ENCODE results near the gene HOMER3. TPM values are rescaled to one million over a fixed set of nuclear protein-coding genes. Genes with fewer than 3 reads are reported as not detected.

Gene HOMER3
- total and polyA plus RNA-seq, 12 donors, result 13.9 to 130 (median 34.8) TPM

DNA sequence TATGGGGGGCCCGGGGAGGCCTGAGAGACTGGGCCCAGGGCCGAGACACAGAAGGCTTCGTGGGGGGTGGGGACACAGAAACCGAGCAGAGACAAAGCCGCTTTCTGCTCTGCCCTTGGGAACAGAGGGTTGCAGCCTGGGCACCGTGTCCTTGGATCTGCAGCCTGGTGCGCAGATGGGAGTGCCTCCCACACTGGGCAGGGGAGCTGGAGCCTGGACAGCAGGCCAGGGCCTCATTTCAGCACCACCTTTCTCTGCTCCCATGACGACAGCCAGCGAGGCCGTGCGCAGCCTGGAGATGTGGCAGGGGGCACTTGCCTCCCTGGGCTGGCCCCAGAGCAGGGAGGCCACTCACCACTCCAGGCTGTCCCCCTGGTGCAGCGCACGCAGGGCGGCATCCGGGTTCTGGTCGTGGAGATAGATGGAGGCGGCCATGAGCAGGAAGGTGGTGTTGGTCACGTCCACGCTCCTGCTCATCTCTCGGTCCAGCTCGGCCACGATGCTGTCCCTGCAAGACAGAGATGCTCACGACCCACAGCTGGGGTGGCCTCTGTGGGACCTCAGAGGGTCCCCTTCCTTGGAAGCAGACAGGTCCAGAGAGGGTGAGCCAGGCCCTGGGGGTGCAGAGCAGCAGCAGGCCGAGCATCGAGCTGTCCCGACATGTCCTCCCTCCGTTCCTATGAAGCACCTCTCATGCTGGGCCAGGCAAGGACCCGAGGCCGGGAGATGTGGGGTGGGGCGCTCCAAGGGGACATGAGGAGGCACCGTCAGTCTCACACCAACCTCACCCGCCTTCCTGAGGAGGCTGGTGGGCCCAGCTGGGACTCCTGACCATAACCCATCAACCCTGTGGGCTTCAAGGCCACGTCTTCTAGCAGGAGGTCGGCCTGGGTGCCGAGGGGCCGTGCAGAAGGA, 34.2 kb downstream of the HOMER3 start:
- WGBS, 4 donors, result 66 to 86% (median 68%) methylated on average over 7 to 36 of the region's 36 CpGs
- DNase-seq, result peak; percentile 68 to 90 (median 85)
- peaks cover 18 to 19% of the 10 kb centered on the region in 2 donors for H3K4me1 ChIP-seq (replicated peaks in 1 of 2)
- no peaks in the 10 kb centered on the region for H3K27me3 ChIP-seq
- TF ChIP-seq, protein P1, sequence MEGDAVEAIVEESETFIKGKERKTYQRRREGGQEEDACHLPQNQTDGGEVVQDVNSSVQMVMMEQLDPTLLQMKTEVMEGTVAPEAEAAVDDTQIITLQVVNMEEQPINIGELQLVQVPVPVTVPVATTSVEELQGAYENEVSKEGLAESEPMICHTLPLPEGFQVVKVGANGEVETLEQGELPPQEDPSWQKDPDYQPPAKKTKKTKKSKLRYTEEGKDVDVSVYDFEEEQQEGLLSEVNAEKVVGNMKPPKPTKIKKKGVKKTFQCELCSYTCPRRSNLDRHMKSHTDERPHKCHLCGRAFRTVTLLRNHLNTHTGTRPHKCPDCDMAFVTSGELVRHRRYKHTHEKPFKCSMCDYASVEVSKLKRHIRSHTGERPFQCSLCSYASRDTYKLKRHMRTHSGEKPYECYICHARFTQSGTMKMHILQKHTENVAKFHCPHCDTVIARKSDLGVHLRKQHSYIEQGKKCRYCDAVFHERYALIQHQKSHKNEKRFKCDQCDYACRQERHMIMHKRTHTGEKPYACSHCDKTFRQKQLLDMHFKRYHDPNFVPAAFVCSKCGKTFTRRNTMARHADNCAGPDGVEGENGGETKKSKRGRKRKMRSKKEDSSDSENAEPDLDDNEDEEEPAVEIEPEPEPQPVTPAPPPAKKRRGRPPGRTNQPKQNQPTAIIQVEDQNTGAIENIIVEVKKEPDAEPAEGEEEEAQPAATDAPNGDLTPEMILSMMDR (IDR thresholded peaks at IDR 0.05), result no peak
- TF ChIP-seq POLR2A (IDR thresholded peaks at IDR 0.05), result no peak
- H3K36me3 ChIP-seq (replicated peaks in 1 of 2), result peaks cover 0 to 56% of the 10 kb centered on the region in 2 donors
- intact Hi-C loops (cut with DNase I), result no loop called here
- no peaks in the 10 kb centered on the region for H3K9me3 ChIP-seq (replicated peaks in 1 of 3)
- no peak overlapping the region for H3K4me3 ChIP-seq
- H3K27ac ChIP-seq, result peak overlapping the region in 3 of 5 donors; percentile 4 to 74 (median 73)

DNA sequence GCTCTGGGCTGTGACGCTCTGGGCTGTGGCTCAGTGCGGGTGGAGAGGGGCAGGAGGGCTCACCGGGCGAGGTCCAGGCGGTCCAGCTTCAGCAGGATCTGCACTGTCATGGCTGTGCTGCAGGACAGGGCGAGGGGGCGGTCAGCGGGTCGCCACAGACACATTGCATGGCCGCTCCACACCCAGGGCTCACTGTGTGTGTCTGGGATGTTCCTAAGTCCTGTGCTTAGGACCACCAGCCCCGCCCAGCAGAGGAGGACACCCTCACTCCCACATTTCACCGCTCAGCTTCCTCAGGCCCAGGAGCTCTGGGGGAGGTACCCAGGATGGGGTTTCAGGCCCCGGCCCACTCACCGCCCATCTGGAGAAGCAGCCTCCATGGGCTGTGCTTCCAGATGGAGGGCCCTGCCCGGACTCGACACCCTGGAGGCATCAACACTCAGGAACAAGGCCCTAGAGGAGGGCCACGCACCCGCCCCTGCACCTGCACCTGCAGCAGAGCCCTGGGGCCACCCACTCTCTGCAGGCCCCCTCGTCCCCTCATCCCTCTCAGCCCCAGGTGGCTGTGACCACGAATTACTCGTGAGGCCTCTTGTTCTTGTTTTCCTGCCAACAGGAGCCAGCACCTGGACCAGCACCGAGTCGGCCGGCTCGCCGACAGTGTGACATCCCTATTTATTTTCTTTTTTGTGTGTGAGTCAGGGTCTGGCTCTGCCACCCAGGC, 35.3 kb downstream of the HOMER3 start:
- peak overlapping the region in 1 of 5 donors; percentile 73 for H3K27ac ChIP-seq
- H3K4me3 ChIP-seq, result no peak overlapping the region
- WGBS, 4 donors, result 74 to 91% (median 83%) methylated on average over 11 to 26 of the region's 26 CpGs
- DNase-seq, result no peak
- H3K9me3 ChIP-seq (replicated peaks in 1 of 3), result no peaks in the 10 kb centered on the region
- TF ChIP-seq POLR2A (IDR thresholded peaks at IDR 0.05), result no peak
- TF ChIP-seq, protein P1 (IDR thresholded peaks at IDR 0.05), result no peak
- peaks cover 18 to 19% of the 10 kb centered on the region in 2 donors for H3K4me1 ChIP-seq (replicated peaks in 1 of 2)
- H3K36me3 ChIP-seq (replicated peaks in 1 of 2), result peaks cover 0 to 49% of the 10 kb centered on the region in 2 donors
- H3K27me3 ChIP-seq, result no peaks in the 10 kb centered on the region
- intact Hi-C loops (cut with DNase I), result no loop called here

DNA sequence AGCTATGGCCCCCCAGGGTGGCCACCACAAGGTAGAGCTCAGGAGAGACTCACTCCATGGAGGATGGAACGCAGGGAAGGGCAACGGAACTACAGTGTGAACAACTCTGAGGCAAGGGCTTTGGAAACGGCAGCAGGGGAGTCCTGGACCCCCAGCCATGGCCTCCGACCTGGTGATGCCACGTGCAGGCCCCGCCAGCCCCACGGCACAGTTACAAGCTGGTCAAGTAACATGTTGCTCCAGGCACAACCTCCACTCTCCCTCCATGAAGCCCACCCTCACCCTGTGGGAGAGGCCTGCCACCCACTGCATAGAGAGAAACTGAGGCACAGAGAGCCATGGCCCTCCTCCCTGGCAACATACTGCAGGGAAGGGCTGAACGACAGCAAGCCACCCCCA, 36.0 kb downstream of the HOMER3 start:
- WGBS, 4 donors, result 89 to 95% (median 91%) methylated on average over 7 to 8 of the region's 8 CpGs
- no peaks in the 10 kb centered on the region for H3K9me3 ChIP-seq (replicated peaks in 1 of 3)
- no peak overlapping the region for H3K27ac ChIP-seq
- DNase-seq, result no peak
- H3K4me3 ChIP-seq, result no peak overlapping the region
- peaks cover 18 to 19% of the 10 kb centered on the region in 2 donors for H3K4me1 ChIP-seq (replicated peaks in 1 of 2)
- no peaks in the 10 kb centered on the region for H3K27me3 ChIP-seq
- peaks cover 0 to 47% of the 10 kb centered on the region in 2 donors for H3K36me3 ChIP-seq (replicated peaks in 1 of 2)
- TF ChIP-seq POLR2A (IDR thresholded peaks at IDR 0.05), result no peak
- TF ChIP-seq, protein P1 (IDR thresholded peaks at IDR 0.05), result no peak
- intact Hi-C loops (cut with DNase I), result no loop called here
